Epithelial cell of esophagus (primary cell): ENCODE measurements around the gene RREB1.
A peak's percentile ranks its signal among the peaks of the same experiment; 100 is the strongest.

Experiments
- DNase-seq: peaks from one replicate; pipeline ENCODE4 v3.0.0; 2010; ENCODE audit warnings: low read depth
- H3K4me3 ChIP-seq: 2 replicates; pipeline ENCODE4 v1.5.1; 2011; ENCODE audit warnings: mild to moderate bottlenecking, low read length, control low read depth
- CTCF ChIP-seq: IDR thresholded peaks from 2 replicates; pipeline ENCODE4 v1.5.1; 2011; ENCODE audit warnings: low read depth, mild to moderate bottlenecking, low read length, control low read depth, inconsistent platforms; ENCODE audit not compliant: insufficient read depth; ENCODE audit errors: missing control alignments

RREB1 gene

GRCh38 chr6:7207720-7208119 lies 100.0 kb downstream of the RREB1 start:
- no peak overlapping the region for H3K4me3 ChIP-seq
- no peak for TF ChIP-seq CTCF
- no peak for DNase-seq

GRCh38 chr6:7213416-7213815 lies 105.7 kb downstream of the RREB1 start:
- DNase-seq = no peak
- no peak overlapping the region for H3K4me3 ChIP-seq
- TF ChIP-seq CTCF = no peak

GRCh38 chr6:7214468-7214867 lies 106.7 kb downstream of the RREB1 start:
- no peak for DNase-seq
- TF ChIP-seq CTCF = no peak

GRCh38 chr6:7215131-7215530 lies 107.4 kb downstream of the RREB1 start:
- TF ChIP-seq CTCF = no peak
- H3K4me3 ChIP-seq = no peak overlapping the region
- no peak for DNase-seq

More at GRCh38 chr6:7214468-7214867, 106.7 kb downstream of the RREB1 start:
- no peak overlapping the region for H3K4me3 ChIP-seq

- no peak for DNase-seq
- no peak for TF ChIP-seq CTCF
- H3K4me3 ChIP-seq = no peak overlapping the region
Observed at GRCh38 chr6:7215798-7216231, 108.1 kb downstream of the RREB1 start.

- DNase-seq = peak; percentile 76
- H3K4me3 ChIP-seq = no peak overlapping the region
- TF ChIP-seq CTCF = no peak
Observed at GRCh38 chr6:7216941-7217621, 109.3 kb downstream of the RREB1 start.

GRCh38 chr6:7218406-7218988 lies 110.7 kb downstream of the RREB1 start:
- peak; percentile 15 for TF ChIP-seq CTCF
- DNase-seq = peak; percentile 19
- no peak overlapping the region for H3K4me3 ChIP-seq
